Stimulated activated CD8-positive, alpha-beta memory T cell treated with anti-CD3 and anti-CD28 coated beads, Interleukin-7, amount 100 ng/mL, for 48 hours (primary cell): Measurements from ENCODE around the gene PIGW.

Experiments used
- DNase-seq, 2 donors: peaks; one replicate each; pipeline ENCODE4 v3.0.0-alpha.2; 2020; ENCODE audit warnings: low read depth in 1 of 2; ENCODE audit errors: extremely low read depth in 1 of 2

Gene PIGW, protein sequence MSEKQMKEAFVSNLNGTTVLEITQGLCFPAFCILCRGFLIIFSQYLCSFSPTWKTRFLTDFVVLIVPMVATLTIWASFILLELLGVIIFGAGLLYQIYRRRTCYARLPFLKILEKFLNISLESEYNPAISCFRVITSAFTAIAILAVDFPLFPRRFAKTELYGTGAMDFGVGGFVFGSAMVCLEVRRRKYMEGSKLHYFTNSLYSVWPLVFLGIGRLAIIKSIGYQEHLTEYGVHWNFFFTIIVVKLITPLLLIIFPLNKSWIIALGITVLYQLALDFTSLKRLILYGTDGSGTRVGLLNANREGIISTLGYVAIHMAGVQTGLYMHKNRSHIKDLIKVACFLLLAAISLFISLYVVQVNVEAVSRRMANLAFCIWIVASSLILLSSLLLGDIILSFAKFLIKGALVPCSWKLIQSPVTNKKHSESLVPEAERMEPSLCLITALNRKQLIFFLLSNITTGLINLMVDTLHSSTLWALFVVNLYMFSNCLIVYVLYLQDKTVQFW

DNA sequence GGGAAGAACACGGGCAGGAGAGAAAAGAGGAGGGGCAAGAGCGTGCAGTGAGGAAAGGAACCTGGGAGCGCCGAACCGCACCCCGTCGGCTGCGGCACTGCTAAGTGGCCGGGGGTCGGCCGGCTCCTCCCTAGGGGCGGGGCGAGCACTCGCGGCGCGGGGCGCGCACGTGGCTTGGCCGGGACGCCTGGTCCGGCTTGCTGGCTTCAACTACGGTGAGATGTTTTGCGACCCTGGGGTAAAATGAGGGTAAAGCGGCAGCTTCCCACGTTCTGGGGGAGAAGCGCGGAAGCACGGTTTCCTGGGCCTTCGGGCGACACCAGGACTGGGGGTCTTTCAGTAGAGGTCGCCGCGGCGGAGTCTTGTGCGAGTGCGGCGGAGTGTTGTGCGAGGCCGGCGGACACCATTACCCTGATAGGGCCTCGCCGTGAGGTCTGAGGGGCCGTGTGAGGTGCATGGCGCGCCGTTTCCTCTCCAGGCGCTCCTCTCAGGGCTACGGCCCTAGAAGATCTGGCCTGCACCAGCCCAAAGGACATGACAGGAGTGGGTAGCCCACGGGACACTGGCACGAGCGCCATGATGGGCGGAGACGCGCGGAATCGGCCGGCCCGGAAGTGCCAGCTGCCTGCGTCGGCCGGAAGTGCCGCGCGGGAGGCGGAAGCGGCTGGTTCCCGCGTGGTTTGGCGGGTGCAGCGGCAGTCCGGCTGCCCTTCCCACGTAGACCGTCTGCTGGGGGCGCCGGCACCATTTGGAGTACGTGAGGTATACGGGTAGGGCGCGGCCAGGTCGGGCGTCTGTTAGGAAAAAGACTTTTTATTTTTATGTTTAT lies at the start of gene PIGW, which contains the start of gene MYO19:
TSS of gene PIGW (plus strand) at position 148 of the 829 bp plus-strand sequence. CDS start 2,115 bp downstream, outside the sequence.
TSS of gene MYO19 (minus strand) at position 29 of the 829 bp plus-strand sequence. CDS start 2,330 bp downstream, outside the sequence.
- DNase-seq: peak; percentile 81 to 82

DNA sequence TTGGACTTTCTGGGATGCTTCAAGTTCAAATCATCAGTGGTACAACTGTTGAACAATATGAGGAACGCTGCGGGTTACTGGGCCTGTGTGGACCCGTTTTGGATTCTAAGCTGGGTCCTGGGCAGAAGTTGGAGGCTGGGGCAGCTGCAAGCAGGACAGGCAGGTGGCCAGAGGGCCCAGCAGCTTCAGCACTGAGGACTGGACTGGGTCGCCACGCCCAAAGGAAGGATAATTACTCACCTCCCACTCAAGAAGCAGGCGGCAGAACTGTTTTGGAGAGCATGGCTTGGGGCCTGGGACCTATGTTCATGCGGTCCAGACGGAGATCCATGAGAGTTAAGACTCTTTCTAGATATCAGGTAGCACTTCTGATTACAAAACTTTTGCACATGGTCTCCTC lies 49.8 kb upstream of the PIGW start:
- no peak for DNase-seq

DNA sequence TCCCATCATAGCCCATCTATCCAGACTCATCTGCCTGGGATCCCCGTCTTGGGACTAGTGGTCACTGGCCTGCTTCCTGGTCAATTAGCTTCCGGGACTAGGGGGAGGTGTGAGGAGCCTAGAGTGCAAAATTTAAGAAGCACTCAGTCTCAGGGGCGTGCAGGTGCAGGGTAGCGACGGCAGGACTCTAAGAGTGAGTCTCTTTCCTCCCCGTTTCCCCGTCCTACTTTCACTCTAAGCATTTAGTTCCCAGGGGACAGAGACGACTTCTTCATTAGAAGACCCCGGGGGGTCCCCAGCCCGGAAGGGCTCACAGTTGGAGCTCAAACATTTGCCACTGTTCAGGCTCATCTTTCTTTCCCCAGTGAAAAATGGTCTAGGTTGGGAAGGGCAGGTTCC lies 49.0 kb upstream of the PIGW start:
- DNase-seq: no peak

DNA sequence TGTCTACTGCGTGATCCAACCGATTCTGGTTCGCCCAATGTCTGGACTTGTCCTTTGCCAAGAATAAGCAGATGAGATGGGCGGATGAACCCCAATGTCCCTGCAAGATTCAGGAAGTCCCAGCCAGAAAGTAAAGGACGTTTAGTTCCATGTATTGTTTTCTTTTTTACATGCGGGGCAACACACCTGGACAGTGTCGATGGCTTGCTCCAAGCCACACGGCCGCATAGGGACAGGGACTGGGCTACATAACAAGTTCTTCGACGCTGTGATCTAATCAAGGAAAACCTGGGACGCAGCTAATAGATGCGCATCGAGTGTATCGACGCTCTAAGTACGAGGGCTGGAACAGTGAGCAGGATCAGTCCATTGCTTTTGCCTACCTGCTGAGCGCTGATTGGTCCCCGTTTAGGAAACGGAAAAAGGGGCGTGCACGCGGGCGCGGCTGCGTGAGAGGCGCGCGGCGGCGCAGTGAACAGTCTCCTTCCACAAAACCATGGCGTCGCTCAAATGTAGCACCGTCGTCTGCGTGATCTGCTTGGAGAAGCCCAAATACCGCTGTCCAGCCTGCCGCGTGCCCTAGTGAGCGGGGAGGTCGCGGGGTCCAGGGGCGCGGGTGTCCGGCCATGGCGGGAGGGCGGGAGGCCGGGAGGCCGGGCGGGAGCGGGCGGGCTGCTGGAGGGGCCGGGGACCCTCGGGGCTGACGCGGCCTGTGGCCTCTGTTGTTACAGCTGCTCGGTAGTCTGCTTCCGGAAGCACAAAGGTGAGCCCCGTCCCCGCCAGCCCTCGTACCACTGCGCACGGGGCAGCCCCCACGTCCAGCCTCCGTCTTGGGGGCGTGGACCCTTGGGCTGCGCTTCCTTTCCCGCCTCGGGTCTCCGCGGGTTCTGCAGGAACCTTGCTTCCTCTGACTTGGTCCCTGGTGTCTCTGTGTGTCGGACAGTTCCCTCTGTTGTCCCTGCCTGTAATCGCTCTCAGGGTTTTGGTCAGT lies 48.3 kb upstream of the PIGW start, which contains the start of gene ZNHIT3:
TSS of gene ZNHIT3 (plus strand) at position 478 of the 991 bp plus-strand sequence. CDS start at position 497, 19 bp downstream.
- DNase-seq: peak; percentile 70 to 82

DNA sequence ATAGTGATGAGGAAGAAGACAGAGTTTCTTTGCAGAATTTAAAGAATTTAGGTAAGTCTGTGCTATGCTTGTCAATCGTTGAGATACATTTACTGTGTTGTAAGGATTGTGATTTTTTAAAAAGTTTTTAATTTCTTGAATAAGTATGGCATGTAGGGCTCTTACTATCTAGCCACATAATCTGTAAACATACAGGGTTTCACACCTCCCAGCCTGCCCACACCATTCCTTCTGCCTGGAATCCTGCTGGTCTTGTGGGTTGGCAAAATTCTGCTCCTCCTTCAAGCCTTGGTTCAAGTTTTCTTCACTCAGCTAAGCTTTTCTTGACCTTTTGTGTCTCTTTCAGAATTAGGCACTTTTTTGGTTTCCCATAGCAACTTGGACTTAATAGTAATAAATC lies 40.8 kb upstream of the PIGW start:
- no peak for DNase-seq

DNA sequence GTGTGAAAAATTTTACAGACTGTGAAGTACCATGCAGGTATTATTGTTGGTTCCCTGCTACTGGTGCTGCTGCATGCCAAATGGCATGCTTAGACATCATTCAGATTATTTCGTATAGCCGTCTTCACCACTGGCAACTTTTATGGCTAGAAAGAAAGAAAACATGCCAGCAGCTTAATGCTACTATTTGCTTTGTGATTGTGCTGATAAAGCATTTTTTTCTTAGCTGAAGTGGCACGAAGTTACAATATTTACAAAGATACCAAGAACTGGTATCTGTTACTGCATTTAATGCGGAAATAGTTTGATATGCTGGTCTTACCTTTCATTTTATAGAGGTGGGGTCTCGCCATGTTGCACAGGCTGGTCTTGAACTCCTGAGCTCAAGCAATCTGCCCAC lies 40.1 kb upstream of the PIGW start:
- DNase-seq: no peak

DNA sequence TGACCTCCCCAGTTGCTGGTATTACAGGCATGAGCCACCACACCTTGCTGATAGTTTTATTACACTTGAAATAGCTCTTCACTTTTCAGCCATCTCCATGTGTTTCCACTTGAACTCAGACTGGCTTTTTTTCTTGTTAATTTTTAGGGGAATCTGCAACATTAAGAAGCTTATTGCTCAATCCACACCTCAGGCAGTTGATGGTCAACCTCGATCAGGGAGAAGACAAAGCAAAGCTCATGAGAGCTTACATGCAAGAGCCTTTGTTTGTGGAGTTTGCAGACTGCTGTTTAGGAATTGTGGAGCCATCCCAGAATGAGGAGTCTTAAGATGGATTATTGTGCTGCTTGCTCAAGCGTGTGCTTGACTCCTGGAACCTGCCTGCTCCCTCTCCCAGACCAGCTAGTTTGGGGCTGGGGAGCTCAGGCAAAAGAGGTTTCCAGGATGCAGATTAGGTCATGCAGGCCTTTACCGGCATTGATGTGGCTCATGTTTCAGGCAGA lies 39.7 kb upstream of the PIGW start:
- no peak for DNase-seq

DNA sequence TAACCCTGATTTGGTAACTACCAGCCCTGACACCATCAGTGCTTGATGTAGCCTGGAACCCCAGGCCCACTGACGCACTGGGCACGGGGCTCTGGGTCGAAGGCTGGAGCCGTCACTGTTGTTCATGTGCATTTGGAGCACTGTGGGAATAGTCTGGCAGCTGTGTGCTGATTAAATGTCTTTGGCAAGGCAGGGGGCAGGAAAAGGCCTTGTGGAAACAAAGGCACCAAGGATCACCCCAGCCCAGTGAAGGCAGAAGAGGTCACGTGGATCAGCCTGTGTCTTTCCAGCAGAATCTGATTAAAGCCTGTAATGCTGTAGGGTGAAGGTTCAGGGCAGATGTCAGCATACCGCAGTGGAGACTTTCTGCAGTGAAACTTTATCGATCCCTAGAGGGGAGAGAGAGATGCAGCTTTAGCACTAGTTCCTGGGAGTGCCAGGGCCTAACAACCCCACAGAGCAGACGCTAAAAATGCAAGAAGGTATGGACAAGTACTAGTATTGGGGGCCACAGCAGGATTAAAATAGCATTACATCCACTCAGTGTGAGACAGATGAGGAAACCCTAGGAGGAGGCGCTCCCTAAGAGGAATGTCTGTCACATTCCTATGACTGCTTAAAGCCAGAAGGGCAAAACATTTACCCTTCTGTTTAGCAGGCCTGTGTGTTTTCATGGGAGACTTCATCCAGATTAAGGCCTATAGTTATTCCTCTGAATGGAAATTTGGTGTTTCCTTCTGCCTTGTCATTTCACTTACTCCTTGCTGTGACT lies 38.6 kb upstream of the PIGW start:
- no peak for DNase-seq

DNA sequence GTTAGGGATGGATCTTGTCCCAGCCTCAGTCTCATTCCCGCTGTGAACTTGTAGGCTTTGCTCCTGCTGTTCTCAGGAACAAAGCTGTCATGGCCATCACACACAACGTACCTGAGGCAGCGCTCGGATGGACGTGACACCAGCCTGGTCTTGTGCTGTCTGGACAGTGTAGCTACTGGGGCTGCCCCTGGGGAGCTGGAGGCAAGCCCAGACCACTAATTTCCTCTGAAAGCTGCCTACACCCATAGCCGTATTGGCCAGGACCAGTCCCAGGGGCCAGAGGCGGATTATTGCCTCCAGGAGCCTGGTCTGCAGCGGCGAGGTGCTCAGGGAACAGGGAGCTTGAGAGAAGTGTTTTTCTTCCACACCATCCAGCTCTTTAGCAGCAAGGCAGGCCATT lies 36.6 kb upstream of the PIGW start:
- DNase-seq: no peak

DNA sequence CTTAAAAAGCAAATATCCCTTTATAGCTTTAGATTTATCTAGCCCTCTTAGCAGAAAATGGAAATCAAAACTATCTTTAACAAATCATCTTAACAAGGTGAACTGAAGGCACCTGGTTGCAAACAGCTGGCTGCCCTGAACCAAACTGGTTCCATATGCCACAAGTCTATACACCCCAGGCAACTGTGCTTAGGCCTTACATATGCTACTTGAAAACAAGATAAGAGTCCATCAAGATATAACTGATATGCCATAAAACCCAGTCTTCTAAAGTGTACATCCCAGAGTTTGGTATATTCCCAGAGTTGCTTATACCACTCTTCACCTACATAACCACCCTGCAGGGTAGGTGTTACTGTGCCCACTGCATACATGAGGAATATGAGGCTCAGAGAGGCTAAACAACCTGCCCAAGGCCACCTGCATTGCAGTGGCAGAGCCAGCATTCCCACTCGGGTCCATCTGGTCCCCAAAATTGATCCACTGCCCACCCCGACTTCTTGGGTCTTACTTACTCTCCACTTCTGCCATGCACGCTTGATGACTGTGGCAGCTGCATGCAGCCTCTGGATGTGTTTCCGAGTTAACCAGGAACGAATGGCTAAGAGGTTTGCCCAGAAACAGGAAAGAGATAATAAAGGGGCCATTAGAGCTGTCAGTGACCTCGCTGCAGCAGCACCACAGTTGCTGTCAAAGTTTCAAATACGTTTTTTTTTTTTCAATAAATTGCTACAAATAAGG lies 36.1 kb upstream of the PIGW start:
- no peak for DNase-seq

DNA sequence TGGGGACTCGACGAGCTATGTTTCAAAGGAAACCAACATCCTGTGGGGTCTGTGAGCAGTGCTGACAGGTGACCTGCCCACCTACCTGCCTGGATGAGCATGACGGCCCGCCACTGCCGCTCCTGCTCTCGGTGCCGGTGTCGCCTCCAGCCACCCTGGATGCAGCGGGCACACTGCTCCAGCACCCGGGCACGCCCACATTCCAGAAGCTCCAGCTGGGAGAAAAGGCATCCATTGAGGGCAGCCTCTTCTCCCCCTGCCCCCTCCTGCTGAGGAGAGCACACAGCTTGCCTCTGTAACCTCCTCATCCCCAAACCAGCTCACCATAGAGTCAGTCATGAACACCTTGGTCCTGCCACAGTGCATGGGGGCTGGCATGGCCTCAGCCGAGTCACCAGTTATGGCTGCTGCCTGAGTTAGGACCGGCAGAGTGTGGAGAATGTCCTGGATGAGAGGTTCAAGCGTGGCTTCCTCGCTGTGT lies 34.0 kb upstream of the PIGW start:
- DNase-seq: no peak

DNA sequence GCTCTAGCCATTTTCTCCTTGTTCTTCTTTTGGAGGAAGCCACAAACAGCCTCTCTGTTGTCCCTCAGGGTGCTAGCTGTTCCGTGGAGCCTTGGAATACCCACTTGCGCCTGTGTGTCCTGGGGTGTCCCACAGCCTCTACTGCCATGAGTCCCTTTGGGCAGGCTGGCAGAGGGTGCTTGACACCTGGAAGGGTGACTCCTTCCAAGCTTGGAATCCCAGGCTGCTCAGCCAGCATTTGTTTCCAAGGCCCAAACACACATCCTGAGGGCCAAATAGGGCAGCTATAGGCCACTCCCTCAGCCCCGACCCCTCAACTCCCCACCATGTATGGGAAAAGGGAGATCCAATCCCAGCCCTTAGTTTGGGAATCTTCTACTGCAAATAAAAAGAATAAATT lies 33.4 kb upstream of the PIGW start:
- DNase-seq: no peak

DNA sequence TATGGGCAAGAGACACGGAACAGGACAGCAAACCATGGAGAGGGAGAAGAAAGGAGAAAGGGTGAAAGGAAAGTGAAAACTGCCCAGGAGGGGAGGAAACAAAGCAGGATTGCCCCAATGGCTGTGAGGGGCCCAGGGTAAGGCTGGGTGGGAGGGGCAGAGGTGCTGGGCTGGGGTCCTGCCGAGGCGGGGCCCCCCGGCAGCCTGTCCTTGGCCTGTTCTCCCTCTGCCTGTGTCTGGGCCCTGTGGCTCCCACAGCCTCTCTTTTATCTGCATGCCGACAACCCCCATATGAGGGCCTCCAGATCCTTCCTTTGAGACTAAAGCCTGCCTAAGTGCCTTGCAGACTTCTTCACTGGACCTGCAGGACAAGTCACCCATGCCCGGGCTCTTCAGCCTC lies 32.8 kb upstream of the PIGW start:
- no peak for DNase-seq

DNA sequence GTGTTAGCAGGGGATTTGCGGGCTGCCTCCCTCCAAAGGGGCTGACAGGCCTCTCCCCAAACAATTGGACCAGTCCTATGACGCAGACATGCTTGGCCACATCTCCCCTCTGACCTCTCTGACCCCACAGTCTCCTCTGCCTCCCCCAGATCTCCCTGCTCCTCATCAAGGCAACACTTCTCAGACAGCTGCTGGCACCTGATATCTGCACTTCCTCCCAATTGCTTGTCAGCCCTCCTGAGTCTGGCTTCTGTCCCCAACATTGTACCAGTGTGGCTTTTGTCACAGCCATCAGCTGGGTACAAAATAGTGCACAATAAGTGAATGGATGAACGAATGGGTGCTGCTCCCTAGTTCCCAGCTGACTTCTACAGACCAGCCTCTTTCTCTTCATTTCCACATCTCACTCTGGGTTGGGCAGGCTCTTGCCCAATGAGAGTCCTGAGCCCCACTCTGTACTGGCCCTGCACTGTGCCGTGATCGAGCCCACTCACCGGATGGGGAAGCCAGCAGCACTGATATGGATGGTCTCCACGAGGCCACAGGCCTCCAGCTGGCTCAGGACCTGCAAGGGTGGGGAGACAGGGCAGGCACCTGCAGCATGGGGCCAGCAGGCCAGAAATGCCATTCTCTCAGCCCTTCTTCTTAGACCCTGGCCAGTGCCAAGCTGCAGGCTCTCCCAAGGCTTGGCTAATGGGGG lies 31.2 kb upstream of the PIGW start:
- no peak for DNase-seq

DNA sequence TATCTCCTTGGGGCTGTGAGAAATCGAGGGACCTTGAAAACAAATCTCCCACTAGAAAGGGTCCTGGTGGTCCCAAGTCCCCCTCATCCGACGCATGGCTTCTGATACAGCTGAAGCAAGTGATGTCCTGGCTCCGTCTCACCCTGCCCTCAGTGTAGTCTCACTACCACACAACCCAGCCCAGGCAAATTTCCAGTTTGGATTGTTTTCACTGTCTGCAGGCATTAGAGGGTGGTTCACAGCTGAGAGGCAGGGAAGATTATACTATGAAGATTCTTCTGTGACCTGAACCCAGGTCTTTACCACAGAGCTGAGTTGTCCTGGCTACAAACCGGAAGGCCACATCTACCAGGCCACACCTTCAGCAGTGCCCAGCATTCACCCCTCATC lies 30.6 kb upstream of the PIGW start:
- no peak for DNase-seq

DNA sequence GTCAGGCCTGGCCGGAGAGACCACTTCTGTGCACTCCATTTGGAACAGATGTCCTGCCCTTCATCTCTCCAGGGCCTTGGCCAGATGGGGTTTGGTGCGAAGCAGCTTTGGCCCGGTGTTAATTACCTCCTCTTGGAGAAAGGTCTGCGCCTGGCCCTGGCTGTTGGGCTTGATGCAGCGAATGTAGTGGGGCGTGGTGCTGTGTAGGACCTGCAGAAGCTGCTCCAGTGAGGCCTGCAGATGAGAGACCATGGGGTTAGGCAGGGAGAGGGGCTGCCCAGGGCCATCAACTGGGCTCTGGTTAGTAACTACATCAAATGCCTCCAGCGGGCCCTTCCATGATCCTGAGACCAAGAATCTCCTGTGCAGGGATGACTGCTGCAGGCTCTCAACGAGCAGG lies 29.6 kb upstream of the PIGW start:
- no peak for DNase-seq

DNA sequence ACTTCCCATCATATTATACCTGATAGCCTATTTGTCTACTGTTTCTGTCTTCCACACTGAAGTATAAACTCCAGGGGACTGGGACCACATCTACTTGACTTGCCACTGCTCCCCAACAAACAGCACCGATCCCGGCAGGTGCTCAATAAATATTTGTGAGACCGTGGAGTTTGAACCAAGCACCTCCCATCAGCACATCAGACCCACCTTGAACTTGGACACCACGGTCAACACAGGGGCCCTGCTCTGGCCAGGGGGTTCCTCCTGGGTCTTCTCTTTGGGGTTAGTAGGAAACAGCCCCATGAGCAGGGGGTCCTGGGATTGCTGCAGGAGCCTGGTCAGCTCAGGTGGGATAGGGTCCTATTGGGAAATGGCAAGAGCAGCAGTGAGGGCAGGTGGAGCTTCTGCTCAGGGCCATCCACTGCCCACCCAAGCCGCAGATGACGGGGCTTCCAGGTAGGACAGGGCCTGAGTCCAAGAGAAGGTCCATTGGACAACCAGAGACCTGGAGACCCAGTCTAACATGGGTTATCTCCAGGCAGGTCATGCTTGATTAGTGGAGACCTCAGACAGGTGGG lies 28.4 kb upstream of the PIGW start:
- DNase-seq: no peak

DNA sequence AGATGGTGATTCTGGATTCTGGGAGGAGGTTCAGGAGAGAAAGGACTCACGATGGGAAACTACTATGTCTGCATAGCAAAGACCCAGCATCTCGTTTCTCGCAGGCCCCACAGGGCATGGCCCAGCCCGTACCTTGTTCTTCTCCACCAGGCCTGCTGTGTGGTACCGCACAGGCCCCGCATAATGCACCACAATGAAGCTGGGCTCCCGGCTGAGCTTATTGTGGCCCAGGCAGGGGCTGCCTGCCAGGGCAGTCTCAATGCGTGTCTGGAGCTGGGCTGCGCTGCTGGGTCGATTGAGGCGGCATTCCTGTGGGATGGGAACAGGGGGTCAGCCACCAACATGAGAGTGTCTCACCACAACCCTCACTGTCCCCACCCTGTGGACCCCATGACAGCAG lies 28.0 kb upstream of the PIGW start:
- DNase-seq: no peak
